SK-N-SH (cell line): ENCODE results near the gene HPS5.
"Not testable (repeated sequence)": the region's sequence is repeated elsewhere in the genome, so short reads cannot be mapped to it uniquely, and the experiment has no call there.

Experiments used
- MXI1 ChIP-seq: IDR thresholded peaks from 2 replicates; pipeline ENCODE4 v1.6.1; 2012; ENCODE audit warnings: mild to moderate bottlenecking, low read depth, low read length, improper control_type of control experiment
- RCOR1 ChIP-seq: fragments of 150-350 bp; IDR thresholded peaks from 2 replicates; pipeline ENCODE4 v1.6.1; 2017; ENCODE audit warnings: antibody characterized with exemption, low read length
- SMC3 ChIP-seq: IDR thresholded peaks from 2 replicates; pipeline ENCODE4 v1.6.1; 2012; ENCODE audit warnings: low read depth, low read length, improper control_type of control experiment
- TAF1 ChIP-seq: IDR thresholded peaks from 2 replicates; pipeline ENCODE4 v1.6.1; 2012; ENCODE audit warnings: low read depth, mild to moderate bottlenecking, low read length, moderate library complexity, borderline replicate concordance
- TEAD4 ChIP-seq: IDR thresholded peaks from 2 replicates; pipeline ENCODE4 v1.4.0; 2012; ENCODE audit warnings: mild to moderate bottlenecking, borderline replicate concordance; ENCODE audit not compliant: insufficient read depth
- YY1 ChIP-seq: IDR thresholded peaks from 2 replicates; pipeline ENCODE4 v1.4.0; 2012; ENCODE audit warnings: low read depth, mild to moderate bottlenecking
- TF ChIP-seq, protein P1 (sequence below): fragments of 200-600 bp; sonication (generic); IDR thresholded peaks from 2 replicates; pipeline ENCODE4 v1.6.1; 2017; ENCODE audit warnings: antibody characterized with exemption, mild to moderate bottlenecking, moderate library complexity
- TF ChIP-seq, protein P2 (sequence below): fragments of 150-350 bp; IDR thresholded peaks from 2 replicates; pipeline ENCODE4 v1.6.1; 2017; ENCODE audit warnings: antibody characterized with exemption, low read length, low read depth, borderline replicate concordance
- TF ChIP-seq, protein P3 (sequence below): IDR thresholded peaks from 2 replicates; pipeline ENCODE4 v1.4.0; 2012; ENCODE audit warnings: low read depth

DNA sequence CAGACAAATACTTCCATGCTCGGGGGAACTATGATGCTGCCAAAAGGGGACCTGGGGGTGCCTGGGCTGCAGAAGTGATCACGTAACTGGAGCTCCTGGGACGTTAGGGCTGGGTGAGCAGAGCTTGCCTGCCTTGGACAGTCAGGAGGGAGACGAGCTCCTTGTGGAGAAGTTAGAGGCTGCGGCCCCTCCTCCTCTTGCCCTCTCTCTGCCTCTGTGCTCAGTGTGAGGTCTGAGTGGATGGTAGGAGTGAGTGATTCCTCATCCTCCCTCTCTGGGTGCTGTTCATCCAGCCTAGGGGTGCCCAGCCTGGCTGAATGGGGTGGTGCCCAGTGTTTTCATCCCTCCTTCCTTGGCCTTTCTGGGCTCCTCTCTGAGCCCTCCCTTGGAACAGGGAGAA is 52.7 kb downstream of the HPS5 start:
- TF ChIP-seq, protein P1, sequence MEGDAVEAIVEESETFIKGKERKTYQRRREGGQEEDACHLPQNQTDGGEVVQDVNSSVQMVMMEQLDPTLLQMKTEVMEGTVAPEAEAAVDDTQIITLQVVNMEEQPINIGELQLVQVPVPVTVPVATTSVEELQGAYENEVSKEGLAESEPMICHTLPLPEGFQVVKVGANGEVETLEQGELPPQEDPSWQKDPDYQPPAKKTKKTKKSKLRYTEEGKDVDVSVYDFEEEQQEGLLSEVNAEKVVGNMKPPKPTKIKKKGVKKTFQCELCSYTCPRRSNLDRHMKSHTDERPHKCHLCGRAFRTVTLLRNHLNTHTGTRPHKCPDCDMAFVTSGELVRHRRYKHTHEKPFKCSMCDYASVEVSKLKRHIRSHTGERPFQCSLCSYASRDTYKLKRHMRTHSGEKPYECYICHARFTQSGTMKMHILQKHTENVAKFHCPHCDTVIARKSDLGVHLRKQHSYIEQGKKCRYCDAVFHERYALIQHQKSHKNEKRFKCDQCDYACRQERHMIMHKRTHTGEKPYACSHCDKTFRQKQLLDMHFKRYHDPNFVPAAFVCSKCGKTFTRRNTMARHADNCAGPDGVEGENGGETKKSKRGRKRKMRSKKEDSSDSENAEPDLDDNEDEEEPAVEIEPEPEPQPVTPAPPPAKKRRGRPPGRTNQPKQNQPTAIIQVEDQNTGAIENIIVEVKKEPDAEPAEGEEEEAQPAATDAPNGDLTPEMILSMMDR, result not testable (repeated sequence)
- TF ChIP-seq, protein P2, sequence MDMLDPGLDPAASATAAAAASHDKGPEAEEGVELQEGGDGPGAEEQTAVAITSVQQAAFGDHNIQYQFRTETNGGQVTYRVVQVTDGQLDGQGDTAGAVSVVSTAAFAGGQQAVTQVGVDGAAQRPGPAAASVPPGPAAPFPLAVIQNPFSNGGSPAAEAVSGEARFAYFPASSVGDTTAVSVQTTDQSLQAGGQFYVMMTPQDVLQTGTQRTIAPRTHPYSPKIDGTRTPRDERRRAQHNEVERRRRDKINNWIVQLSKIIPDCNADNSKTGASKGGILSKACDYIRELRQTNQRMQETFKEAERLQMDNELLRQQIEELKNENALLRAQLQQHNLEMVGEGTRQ, result not testable (repeated sequence)
- not testable (repeated sequence) for TF ChIP-seq TAF1, SMC3, YY1, RCOR1, TEAD4, MXI1
- TF ChIP-seq, protein P3, sequence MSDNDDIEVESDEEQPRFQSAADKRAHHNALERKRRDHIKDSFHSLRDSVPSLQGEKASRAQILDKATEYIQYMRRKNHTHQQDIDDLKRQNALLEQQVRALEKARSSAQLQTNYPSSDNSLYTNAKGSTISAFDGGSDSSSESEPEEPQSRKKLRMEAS, result not testable (repeated sequence)
